ENCODE results near the gene OR6M1. TPM values are rescaled to one million over a fixed set of nuclear protein-coding genes. Genes with fewer than 3 reads are reported as not detected.

OR6M1 gene
- polyA plus RNA-seq, 1 of the 3 experiments (the other 2 are of a cell fraction), result not detected

GRCh38 chr11:123775289-123775688, 30.9 kb downstream of the OR6M1 start:
- Histone ChIP-seq H3K4me3 (ENCODE audit: low read depth in 2 of 2, low read length in 1 of 2) (no peak overlapping the region), H3K27ac (ENCODE audit: low read depth in 2 of 2, low read length in 1 of 2) (no peak overlapping the region), H3F3A (replicated peaks; ENCODE audit: insufficient read depth) (no peaks in the 10 kb centered on the region), H3K36me3 (replicated peaks in 1 of 2; ENCODE audit: control insufficient read depth in 1 of 2, insufficient read depth in 2 of 2, low read length in 1 of 2) (no peaks in the 10 kb centered on the region), H2AFZ (ENCODE audit: low read depth) (no peak overlapping the region), H3K79me2 (ENCODE audit: insufficient read depth) (no peaks in the 10 kb centered on the region), H3K9me2 (no peaks in the 10 kb centered on the region), H3K4me2 (no peak overlapping the region), H4K20me1 (ENCODE audit: insufficient read depth) (no peaks in the 10 kb centered on the region), H3K9ac (no peak overlapping the region), H3K9me3 (no peaks in the 10 kb centered on the region), H3K27me3 (ENCODE audit: insufficient read depth) (no peaks in the 10 kb centered on the region; the same call in 1 of the 2 replicates), H3K4me1 (ENCODE audit: control insufficient read depth in 1 of 2, insufficient read depth in 2 of 2, low read depth in 1 of 2, low read length in 1 of 2) (no peaks in the 10 kb centered on the region)
- ChIA-PET POLR2A (no interaction called here), CTCF (interaction anchor here (1.0 kb wide), 1 partner anchor 20 kb away, joined by 3 read pairs; no protein-coding TSS in a partner anchor)
- WGBS (ENCODE audit: low lambda C conversion rate), result 7% methylated on average over 1 of the region's 1 CpG
- no peak for DNase-seq
- TF ChIP-seq RXRA (IDR thresholded peaks at IDR 0.05; ENCODE audit: borderline replicate concordance, low read depth) (no peak), GABPA (IDR thresholded peaks at IDR 0.05; ENCODE audit: low read depth) (no peak), REST (IDR thresholded peaks at IDR 0.05; ENCODE audit: low read depth, low read length) (no peak), SIN3A (IDR thresholded peaks at IDR 0.05; ENCODE audit: borderline replicate concordance, low read depth, low read length) (no peak), NRF1 (IDR thresholded peaks at IDR 0.05; ENCODE audit: low read depth, low read length) (no peak), USF1 (IDR thresholded peaks at IDR 0.05; ENCODE audit: borderline replicate concordance, low read depth) (no peak), RAD21 (IDR thresholded peaks at IDR 0.05; ENCODE audit: low read length) (no peak), PBX3 (IDR thresholded peaks at IDR 0.05) (no peak), CTCF (IDR thresholded peaks at IDR 0.05) (no peak), USF2 (IDR thresholded peaks at IDR 0.05; ENCODE audit: borderline replicate concordance, low read depth, low read length) (no peak), ELF1 (IDR thresholded peaks at IDR 0.05) (no peak)
